ENCODE measurements around the gene DUSP9.

DNA sequence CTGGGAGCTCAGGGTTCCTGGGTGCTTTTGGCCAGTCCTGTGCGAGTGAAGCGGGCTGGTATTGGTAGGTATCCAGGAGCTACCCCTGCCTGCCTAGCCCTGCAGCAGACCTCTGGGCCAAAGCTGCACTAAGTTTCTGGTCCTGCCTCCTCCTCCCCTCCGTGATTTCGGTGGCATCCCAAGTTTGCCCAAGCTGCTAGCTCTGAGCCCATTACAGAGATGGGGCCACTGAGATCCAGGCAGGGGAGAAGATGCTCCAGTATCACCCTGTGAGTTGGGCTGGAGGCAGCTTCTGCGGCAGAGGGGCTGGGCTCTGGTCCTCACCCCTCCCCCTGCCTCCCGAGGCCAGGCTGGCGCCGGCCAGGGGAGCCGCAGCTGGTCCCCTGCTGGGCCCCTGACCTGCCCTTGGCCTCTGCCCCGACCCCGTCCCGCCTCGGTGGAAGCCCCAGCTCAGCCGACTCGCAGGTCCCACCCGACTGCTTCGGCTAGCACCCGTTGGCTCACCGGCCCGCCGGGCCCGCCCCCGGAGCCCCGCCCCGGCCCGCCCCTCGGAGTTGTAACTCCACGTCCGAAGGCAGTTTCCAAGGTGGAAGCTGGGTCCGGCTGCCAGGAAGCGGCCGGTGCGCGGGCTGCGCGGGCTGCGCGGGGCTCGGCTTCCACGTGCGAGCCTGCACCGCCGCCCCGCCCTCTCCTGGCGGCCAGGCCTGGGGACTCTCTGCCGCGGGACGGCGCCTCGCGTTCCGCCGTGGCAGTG, at the start of gene DUSP9:
- TF ChIP-seq, protein P1, sequence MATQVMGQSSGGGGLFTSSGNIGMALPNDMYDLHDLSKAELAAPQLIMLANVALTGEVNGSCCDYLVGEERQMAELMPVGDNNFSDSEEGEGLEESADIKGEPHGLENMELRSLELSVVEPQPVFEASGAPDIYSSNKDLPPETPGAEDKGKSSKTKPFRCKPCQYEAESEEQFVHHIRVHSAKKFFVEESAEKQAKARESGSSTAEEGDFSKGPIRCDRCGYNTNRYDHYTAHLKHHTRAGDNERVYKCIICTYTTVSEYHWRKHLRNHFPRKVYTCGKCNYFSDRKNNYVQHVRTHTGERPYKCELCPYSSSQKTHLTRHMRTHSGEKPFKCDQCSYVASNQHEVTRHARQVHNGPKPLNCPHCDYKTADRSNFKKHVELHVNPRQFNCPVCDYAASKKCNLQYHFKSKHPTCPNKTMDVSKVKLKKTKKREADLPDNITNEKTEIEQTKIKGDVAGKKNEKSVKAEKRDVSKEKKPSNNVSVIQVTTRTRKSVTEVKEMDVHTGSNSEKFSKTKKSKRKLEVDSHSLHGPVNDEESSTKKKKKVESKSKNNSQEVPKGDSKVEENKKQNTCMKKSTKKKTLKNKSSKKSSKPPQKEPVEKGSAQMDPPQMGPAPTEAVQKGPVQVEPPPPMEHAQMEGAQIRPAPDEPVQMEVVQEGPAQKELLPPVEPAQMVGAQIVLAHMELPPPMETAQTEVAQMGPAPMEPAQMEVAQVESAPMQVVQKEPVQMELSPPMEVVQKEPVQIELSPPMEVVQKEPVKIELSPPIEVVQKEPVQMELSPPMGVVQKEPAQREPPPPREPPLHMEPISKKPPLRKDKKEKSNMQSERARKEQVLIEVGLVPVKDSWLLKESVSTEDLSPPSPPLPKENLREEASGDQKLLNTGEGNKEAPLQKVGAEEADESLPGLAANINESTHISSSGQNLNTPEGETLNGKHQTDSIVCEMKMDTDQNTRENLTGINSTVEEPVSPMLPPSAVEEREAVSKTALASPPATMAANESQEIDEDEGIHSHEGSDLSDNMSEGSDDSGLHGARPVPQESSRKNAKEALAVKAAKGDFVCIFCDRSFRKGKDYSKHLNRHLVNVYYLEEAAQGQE (IDR thresholded peaks at IDR 0.05; ENCODE audit: insufficient read depth in 1 of 2, low read depth in 2 of 2, low read length in 2 of 2), result no peak
- TF ChIP-seq FOXP2 (optimal IDR thresholded peaks at IDR 0.05; ENCODE audit: borderline replicate concordance, extremely low read depth, extremely low read length, insufficient read depth), result no peak
